GF-D8 (cell line): ENCODE data around the gene PRODH2.
"Not testable (repeated sequence)": the region's sequence is repeated elsewhere in the genome, so short reads cannot be mapped to it uniquely, and the experiment has no call there.

Experiments
- DNase-seq: peaks from one replicate; lab custom pipeline; 2025; lab: John Stamatoyannopoulos, UW

The PRODH2 gene

GRCh38 chr19:35779033-35779432 is 33.6 kb downstream of the PRODH2 start:
- no peak for DNase-seq

GRCh38 chr19:35777961-35778360 is 34.7 kb downstream of the PRODH2 start:
- DNase-seq: no peak

- no peak for DNase-seq
Observed at GRCh38 chr19:35777086-35777841, 35.4 kb downstream of the PRODH2 start.

- no peak for DNase-seq
Observed at GRCh38 chr19:35776102-35776788, 36.4 kb downstream of the PRODH2 start.

GRCh38 chr19:35775298-35776101 is 37.1 kb downstream of the PRODH2 start, which contains the start of gene ARHGAP33:
ARHGAP33 (plus strand) TSS chr19:35775564; CDS start chr19:35775659, 95 bp downstream.
- peak; percentile 81 for DNase-seq

GRCh38 chr19:35775046-35775297 is 37.7 kb downstream of the PRODH2 start:
- DNase-seq: no peak

- no peak for DNase-seq
Observed at GRCh38 chr19:35774274-35775045, 38.2 kb downstream of the PRODH2 start.

GRCh38 chr19:35773020-35773806 is 39.4 kb downstream of the PRODH2 start:
- DNase-seq: no peak

GRCh38 chr19:35772362-35772761 is 40.3 kb downstream of the PRODH2 start:
- not testable (repeated sequence) for DNase-seq

- DNase-seq: no peak
Observed at GRCh38 chr19:35768082-35768421, 44.6 kb downstream of the PRODH2 start.

- no peak for DNase-seq
Observed at GRCh38 chr19:35767288-35768081, 45.2 kb downstream of the PRODH2 start.

GRCh38 chr19:35766571-35767104 is 46.0 kb downstream of the PRODH2 start:
- no peak for DNase-seq

GRCh38 chr19:35764432-35765315 is 48.0 kb downstream of the PRODH2 start:
- no peak for DNase-seq

- no peak for DNase-seq
Observed at GRCh38 chr19:35760711-35761349, 51.8 kb downstream of the PRODH2 start.

GRCh38 chr19:35759697-35760096 is 52.9 kb downstream of the PRODH2 start:
- no peak for DNase-seq

GRCh38 chr19:35757749-35758608 is 54.7 kb downstream of the PRODH2 start, which contains the start of gene PROSER3:
PROSER3 (plus strand) TSS chr19:35758176; CDS start chr19:35758216, 40 bp downstream.
- DNase-seq: peak; percentile 98

- DNase-seq: no peak
Observed at GRCh38 chr19:35757231-35757748, 55.4 kb downstream of the PRODH2 start.
